Aorta (tissue), 5 donors: ENCODE data around the gene PRAC2. TPM values are rescaled to one million over a fixed set of nuclear protein-coding genes. Genes with fewer than 3 reads are reported as not detected.
A peak's percentile ranks its signal among the peaks of the same experiment; 100 is the strongest.

Experiments used
- ATAC-seq: fragments of 200-7000 bp; cut with Tn5 transposase; one replicate; pipeline ENCODE4 v1.9.1; 2022; ENCODE audit warnings: moderate library complexity; ENCODE audit not compliant: low FRiP score
- DNase-seq, 2 donors: peaks; one replicate each; pipeline ENCODE4 v3.0.0-alpha.2; 2020
- H3K27ac ChIP-seq, 2 donors: one replicate each; pipeline ENCODE4 v1.5.1; 2013; ENCODE audit warnings: low read length in 2 of 2, mild to moderate bottlenecking in 2 of 2, moderate library complexity in 2 of 2, control low read depth in 1 of 2, inconsistent platforms in 1 of 2, low read depth in 1 of 2
- H3K27me3 ChIP-seq, 2 donors: one replicate each; pipeline ENCODE4 v1.6.1; 2013; ENCODE audit warnings: control low read depth in 1 of 2, low read length in 1 of 2, mild to moderate bottlenecking in 1 of 2, moderate library complexity in 1 of 2; ENCODE audit not compliant: insufficient read depth in 2 of 2, control insufficient read depth in 1 of 2
- H3K36me3 ChIP-seq, 2 donors: one replicate each; pipeline ENCODE4 v1.6.1; 2013; ENCODE audit warnings: control low read depth in 1 of 2, low read length in 1 of 2, mild to moderate bottlenecking in 1 of 2; ENCODE audit not compliant: insufficient read depth in 2 of 2, control insufficient read depth in 1 of 2
- H3K4me1 ChIP-seq, 2 donors: one replicate each; pipeline ENCODE4 v1.6.1; 2013; ENCODE audit warnings: low read length in 2 of 2, control low read depth in 1 of 2, mild to moderate bottlenecking in 1 of 2, moderate library complexity in 1 of 2; ENCODE audit not compliant: insufficient read depth in 2 of 2, control insufficient read depth in 1 of 2
- H3K4me3 ChIP-seq, 2 donors: one replicate each; pipeline ENCODE4 v1.5.1; 2013; ENCODE audit warnings: low read length in 2 of 2, control low read depth in 1 of 2, mild to moderate bottlenecking in 1 of 2
- H3K9me3 ChIP-seq: one replicate; pipeline ENCODE4 v1.6.1; 2013; ENCODE audit warnings: mild to moderate bottlenecking, low read length; ENCODE audit not compliant: control insufficient read depth
- WGBS, 2 donors: extraction: QIAGEN DNeasy Blood & Tissue Kit; methylation state at CpG; one replicate each; pipeline ENCODE4 v1.1.7; 2013; 5-methylcytosine and 5-hydroxymethylcytosine counted together
- intact Hi-C, 2 donors: fragments of 100-400 bp; cut with DNase I; formaldehyde crosslinking; loops; one replicate each; pipeline versions ENCODE4 v1.14.2 to v1.15.0; 2022
- long read RNA-seq, 2 donors: library from polyadenylated mRNA; unstranded; transcript quantifications; one replicate each; pipeline ENCODE4 v2.0.0, GENCODE V29; 2020 to 2021
- polyA plus RNA-seq, 2 donors: library from polyadenylated mRNA; stranded (reverse); fragments of 200-250 nt; gene quantifications; one replicate each; pipeline ENCODE4 v1.2.3, GENCODE V29; 2013
- total RNA-seq, 2 donors: library from RNA; stranded (reverse); fragmentation: NEBNext Ultra II Directional; extraction: Animal tissue kit (Norgen Biotek cat#: 25700); gene quantifications; one replicate each; pipeline ENCODE4 v1.2.1, GENCODE V29; 2021
- donor health status: healthy with polysubstance abuse.
- donor health status: Bipolar disorder and iron deficiency.
- donor health status: DM: no; HTN: no; CAD: no.
- donor health status: DM: no; HTN: no; CAD: no.
- donor health status: DM: yes; HTN: yes; CAD: no.

PRAC2 gene
- total RNA-seq (not detected), polyA plus RNA-seq (not detected)
- long read RNA-seq, donor 1 = 0 reads
- long read RNA-seq, donor 2 = 0 reads

- Histone ChIP-seq H3K36me3 (no peaks in the 10 kb centered on the region), H3K27ac (no peak within 1 kb of the TSS), H3K4me3 (no peak within 1 kb of the TSS), H3K27me3 (peaks cover 0 to 4% of the 10 kb centered on the region in 2 donors), H3K4me1 (no peaks in the 10 kb centered on the region), H3K9me3 (no peaks in the 10 kb centered on the region)
- ATAC-seq (no peak), DNase-seq (no peak)
- 6 to 8% methylated on average over 21 of the region's 21 CpGs for WGBS, 2 donors
- intact Hi-C loops = loop anchor here in 1 of 2 donors (10.0 kb wide), 1 partner anchor 152 kb away; no protein-coding TSS in a partner anchor
Measured at GRCh38 chr17:48722915-48723422, at the start of gene PRAC2. PRAC2 (plus strand) TSS chr17:48723185; CDS start chr17:48724411, 1,226 bp downstream.

GRCh38 chr17:48676963-48677558, 45.9 kb upstream of the PRAC2 start:
- H3K9me3 ChIP-seq = no peaks in the 10 kb centered on the region
- no peaks in the 10 kb centered on the region for H3K36me3 ChIP-seq
- no peak overlapping the region for H3K27ac ChIP-seq
- intact Hi-C loops = no loop called here
- no peaks in the 10 kb centered on the region for H3K27me3 ChIP-seq
- no peak overlapping the region for H3K4me3 ChIP-seq
- WGBS, 2 donors = 77 to 80% methylated on average over 6 of the region's 6 CpGs
- no peak for DNase-seq
- no peak for ATAC-seq
- H3K4me1 ChIP-seq = no peaks in the 10 kb centered on the region

- no peak overlapping the region for H3K27ac ChIP-seq
- no peaks in the 10 kb centered on the region for H3K27me3 ChIP-seq
- no peaks in the 10 kb centered on the region for H3K9me3 ChIP-seq
- H3K4me3 ChIP-seq = no peak overlapping the region
- ATAC-seq (peak; percentile 86), DNase-seq (peak; percentile 63 to 88)
- intact Hi-C loops = loop anchor here (1.0 to 2.0 kb wide), 3 partner anchors 113 to 202 kb away; no protein-coding TSS in a partner anchor
- no peaks in the 10 kb centered on the region for H3K4me1 ChIP-seq
- no peaks in the 10 kb centered on the region for H3K36me3 ChIP-seq
- 6 to 7% methylated on average over 41 of the region's 41 CpGs for WGBS, 2 donors
Measured at GRCh38 chr17:48678141-48678971, 44.6 kb upstream of the PRAC2 start.

- Histone ChIP-seq H3K9me3 (no peaks in the 10 kb centered on the region), H3K4me1 (no peaks in the 10 kb centered on the region), H3K27ac (no peak overlapping the region), H3K4me3 (no peak overlapping the region), H3K36me3 (no peaks in the 10 kb centered on the region), H3K27me3 (no peaks in the 10 kb centered on the region)
- no peak for DNase-seq
- intact Hi-C loops = loop anchor here (2.0 to 5.0 kb wide), 3 partner anchors 113 to 201 kb away; no protein-coding TSS in a partner anchor
- WGBS, 2 donors = 85 to 94% methylated on average over 5 of the region's 5 CpGs
- no peak for ATAC-seq
Measured at GRCh38 chr17:48679385-48680096, 43.4 kb upstream of the PRAC2 start.

GRCh38 chr17:48681609-48682008, 41.4 kb upstream of the PRAC2 start:
- H3K27me3 ChIP-seq = no peaks in the 10 kb centered on the region
- ATAC-seq (no peak), DNase-seq (no peak)
- H3K27ac ChIP-seq = no peak overlapping the region
- H3K4me1 ChIP-seq = no peaks in the 10 kb centered on the region
- no peak overlapping the region for H3K4me3 ChIP-seq
- 53 to 88% methylated on average over 1 of the region's 1 CpG for WGBS, 2 donors
- H3K9me3 ChIP-seq = no peaks in the 10 kb centered on the region
- intact Hi-C loops = loop anchor here in 1 of 2 donors (5.0 kb wide), 1 partner anchor 111 kb away; no protein-coding TSS in a partner anchor
- no peaks in the 10 kb centered on the region for H3K36me3 ChIP-seq

GRCh38 chr17:48690655-48691054, 32.3 kb upstream of the PRAC2 start:
- Histone ChIP-seq H3K36me3 (no peaks in the 10 kb centered on the region), H3K27me3 (peaks cover 1 to 3% of the 10 kb centered on the region in 2 donors), H3K9me3 (no peaks in the 10 kb centered on the region), H3K4me1 (no peaks in the 10 kb centered on the region), H3K27ac (no peak overlapping the region), H3K4me3 (no peak overlapping the region)
- intact Hi-C loops = no loop called here
- ATAC-seq (no peak), DNase-seq (no peak)
- 79 to 82% methylated on average over 5 of the region's 5 CpGs for WGBS, 2 donors

- DNase-seq = no peak
- Histone ChIP-seq H3K9me3 (no peaks in the 10 kb centered on the region), H3K27ac (no peak overlapping the region), H3K4me3 (no peak overlapping the region), H3K27me3 (peaks cover 1 to 3% of the 10 kb centered on the region in 2 donors), H3K36me3 (no peaks in the 10 kb centered on the region), H3K4me1 (no peaks in the 10 kb centered on the region)
- no peak for ATAC-seq
- intact Hi-C loops = no loop called here
- 62 to 83% methylated on average over 1 of the region's 1 CpG for WGBS, 2 donors
Measured at GRCh38 chr17:48692049-48692448, 30.9 kb upstream of the PRAC2 start.

- H3K36me3 ChIP-seq = no peaks in the 10 kb centered on the region
- no peaks in the 10 kb centered on the region for H3K9me3 ChIP-seq
- H3K27me3 ChIP-seq = peaks cover 1 to 3% of the 10 kb centered on the region in 2 donors
- DNase-seq (no peak), ATAC-seq (no peak)
- intact Hi-C loops = no loop called here
- WGBS, 2 donors = 32 to 33% methylated on average over 1 of the region's 1 CpG
- no peak overlapping the region for H3K4me3 ChIP-seq
- no peak overlapping the region for H3K27ac ChIP-seq
- no peaks in the 10 kb centered on the region for H3K4me1 ChIP-seq
Measured at GRCh38 chr17:48693178-48693577, 29.8 kb upstream of the PRAC2 start.
